G401 (cell line): Measurements from ENCODE around the gene BTG2. TPM values are rescaled to one million over a fixed set of nuclear protein-coding genes. Genes with fewer than 3 reads are reported as not detected.
"Not testable (repeated sequence)": the region's sequence is repeated elsewhere in the genome, so short reads cannot be mapped to it uniquely, and the experiment has no call there.

Experiments
- DNase-seq: peaks from one replicate; pipeline ENCODE4 v3.0.0-alpha.2; 2015; ENCODE audit warnings: low spot score
- in situ Hi-C: cut with HindIII; loops from 2 replicates; pipeline ENCODE4 v1.10.0; 2016; ENCODE audit warnings: low sequenced_read_pairs, mixed read lengths
- total RNA-seq: library from RNA; depleted of rRNA; stranded (reverse); fragments of >200 nt; shearing (Covaris generic); gene quantifications from 2 replicates; pipeline ENCODE4 v1.2.3, GENCODE V29; 2014

The BTG2 gene
- total RNA-seq, 1 experiment from 2014 or later = 12.7 TPM

GRCh38 chr1:203308328-203308922, 3.1 kb downstream of the BTG2 start:
- DNase-seq = no peak
- in situ Hi-C loops = no loop called here

GRCh38 chr1:203308923-203309331, 3.6 kb downstream of the BTG2 start:
- DNase-seq = no peak
- in situ Hi-C loops = no loop called here

- DNase-seq = no peak
- in situ Hi-C loops = no loop called here
These were observed 6.3 kb downstream of the BTG2 start for GRCh38 chr1:203311368-203312301.

- DNase-seq, in situ Hi-C loops: not testable (repeated sequence)
These were observed 8.9 kb downstream of the BTG2 start for GRCh38 chr1:203314025-203314759.

GRCh38 chr1:203316626-203317093, 11.3 kb downstream of the BTG2 start:
- no peak for DNase-seq
- in situ Hi-C loops = no loop called here

- no peak for DNase-seq
- in situ Hi-C loops = no loop called here
These were observed 12.3 kb downstream of the BTG2 start for GRCh38 chr1:203317429-203318228.

GRCh38 chr1:203318229-203318517, 12.9 kb downstream of the BTG2 start:
- no peak for DNase-seq
- in situ Hi-C loops = no loop called here

GRCh38 chr1:203320591-203321272, 15.4 kb downstream of the BTG2 start:
- no peak for DNase-seq

GRCh38 chr1:203321273-203322052, 16.1 kb downstream of the BTG2 start:
- in situ Hi-C loops = no loop called here
- DNase-seq = no peak

More at GRCh38 chr1:203320591-203321272, 15.4 kb downstream of the BTG2 start:
- in situ Hi-C loops = no loop called here

GRCh38 chr1:203322500-203323179, 17.3 kb downstream of the BTG2 start:
- DNase-seq = no peak
- in situ Hi-C loops = no loop called here

- no peak for DNase-seq
- in situ Hi-C loops = no loop called here
These were observed 18.3 kb downstream of the BTG2 start for GRCh38 chr1:203323587-203323986.

GRCh38 chr1:203324105-203325025, 19.0 kb downstream of the BTG2 start:
- DNase-seq = peak; percentile 71
- in situ Hi-C loops = no loop called here

- in situ Hi-C loops = no loop called here
- DNase-seq = no peak
These were observed 19.7 kb downstream of the BTG2 start for GRCh38 chr1:203325026-203325417.

- no peak for DNase-seq
- in situ Hi-C loops = no loop called here
These were observed 20.2 kb downstream of the BTG2 start for GRCh38 chr1:203325418-203326091.

GRCh38 chr1:203326830-203327683, 21.7 kb downstream of the BTG2 start:
- in situ Hi-C loops = no loop called here
- DNase-seq = peak; percentile 93
